ENCODE data around the gene FREY1. TPM values are rescaled to one million over a fixed set of nuclear protein-coding genes. Genes with fewer than 3 reads are reported as not detected.

The FREY1 gene
- total RNA-seq, 1 donor from 2014 or later: not detected

GRCh38 chr11:45896422-45896984 is 10.6 kb downstream of the FREY1 start:
- DNase-seq (ENCODE audit: low read depth): no peak
- no peaks in the 10 kb centered on the region for H3K36me3 ChIP-seq (ENCODE audit: control insufficient read depth, insufficient read depth, low read length)
- H3K4me3 ChIP-seq (ENCODE audit: low read depth, low read length): no peak overlapping the region
- H3K27me3 ChIP-seq (ENCODE audit: control insufficient read depth, insufficient read depth, low read length): peaks cover 34% of the 10 kb centered on the region
- TF ChIP-seq CTCF (IDR thresholded peaks at IDR 0.05; ENCODE audit: insufficient read depth, low read length, poor library complexity, severe bottlenecking): no peak

- H3K4me3 ChIP-seq (ENCODE audit: low read depth, low read length): no peak overlapping the region
- no peak for TF ChIP-seq CTCF (IDR thresholded peaks at IDR 0.05; ENCODE audit: insufficient read depth, low read length, poor library complexity, severe bottlenecking)
- no peak for DNase-seq (ENCODE audit: low read depth)
These were observed 11.4 kb downstream of the FREY1 start for GRCh38 chr11:45895553-45896259.

GRCh38 chr11:45894555-45895247 is 12.4 kb downstream of the FREY1 start:
- H3K27me3 ChIP-seq (ENCODE audit: control insufficient read depth, insufficient read depth, low read length): peaks cover 34% of the 10 kb centered on the region
- no peak for TF ChIP-seq CTCF (IDR thresholded peaks at IDR 0.05; ENCODE audit: insufficient read depth, low read length, poor library complexity, severe bottlenecking)
- no peaks in the 10 kb centered on the region for H3K36me3 ChIP-seq (ENCODE audit: control insufficient read depth, insufficient read depth, low read length)
- no peak overlapping the region for H3K4me3 ChIP-seq (ENCODE audit: low read depth, low read length)
- no peak for DNase-seq (ENCODE audit: low read depth)

More at GRCh38 chr11:45895553-45896259, 11.4 kb downstream of the FREY1 start:
- Histone ChIP-seq H3K27me3 (ENCODE audit: control insufficient read depth, insufficient read depth, low read length) (peaks cover 35% of the 10 kb centered on the region), H3K36me3 (ENCODE audit: control insufficient read depth, insufficient read depth, low read length) (no peaks in the 10 kb centered on the region)

- TF ChIP-seq CTCF (IDR thresholded peaks at IDR 0.05; ENCODE audit: insufficient read depth, low read length, poor library complexity, severe bottlenecking): no peak
- Histone ChIP-seq H3K36me3 (ENCODE audit: control insufficient read depth, insufficient read depth, low read length) (no peaks in the 10 kb centered on the region), H3K4me3 (ENCODE audit: low read depth, low read length) (no peak overlapping the region), H3K27me3 (ENCODE audit: control insufficient read depth, insufficient read depth, low read length) (peaks cover 31% of the 10 kb centered on the region)
- DNase-seq (ENCODE audit: low read depth): no peak
These were observed 14.2 kb downstream of the FREY1 start for GRCh38 chr11:45892856-45893255.

- Histone ChIP-seq H3K36me3 (ENCODE audit: control insufficient read depth, insufficient read depth, low read length) (no peaks in the 10 kb centered on the region), H3K4me3 (ENCODE audit: low read depth, low read length) (no peak overlapping the region), H3K27me3 (ENCODE audit: control insufficient read depth, insufficient read depth, low read length) (peaks cover 20% of the 10 kb centered on the region)
- TF ChIP-seq CTCF (IDR thresholded peaks at IDR 0.05; ENCODE audit: insufficient read depth, low read length, poor library complexity, severe bottlenecking): no peak
- no peak for DNase-seq (ENCODE audit: low read depth)
These were observed 16.1 kb downstream of the FREY1 start for GRCh38 chr11:45890886-45891550.
